WTC11 (cell line): ENCODE results near the gene GTF2F1.

Experiments used
- ESRRA ChIP-seq: sonication (generic); formaldehyde crosslinking; IDR thresholded peaks from 2 replicates; pipeline ENCODE4 v1.8.1; 2022; ENCODE audit warnings: mild to moderate bottlenecking, missing genetic modification reagents, borderline replicate concordance
- RELA ChIP-seq: sonication (generic); formaldehyde crosslinking; IDR thresholded peaks from 2 replicates; pipeline ENCODE4 v1.8.1; 2022; ENCODE audit warnings: missing genetic modification reagents, mild to moderate bottlenecking, borderline replicate concordance
- TEAD4 ChIP-seq: sonication (generic); formaldehyde crosslinking; IDR thresholded peaks from 2 replicates; pipeline ENCODE4 v1.8.0; 2022; ENCODE audit warnings: mild to moderate bottlenecking, missing genetic modification reagents
- ZNF219 ChIP-seq: sonication (generic); formaldehyde crosslinking; IDR thresholded peaks from 2 replicates; pipeline ENCODE4 v1.8.0; 2023; ENCODE audit warnings: missing genetic modification reagents, mild to moderate bottlenecking, borderline replicate concordance
- ZNF423 ChIP-seq: fragments of 250-450 bp; sonication (Bioruptor Pico); IDR thresholded peaks from 2 replicates; pipeline ENCODE4 v2.1.2; 2022; ENCODE audit warnings: mild to moderate bottlenecking, moderate library complexity
- TF ChIP-seq, protein P1 (sequence below): fragments of 200-600 bp; IDR thresholded peaks from 2 replicates; pipeline ENCODE4 v1.8.0; 2022; ENCODE audit warnings: antibody characterized with exemption
- TF ChIP-seq, protein P2 (sequence below): sonication (generic); formaldehyde crosslinking; conservative IDR thresholded peaks from 2 replicates; pipeline ENCODE4 v1.8.1; 2022; ENCODE audit warnings: mild to moderate bottlenecking, missing genetic modification reagents
- TF ChIP-seq, protein P3 (sequence below): sonication (generic); formaldehyde crosslinking; IDR thresholded peaks from 2 replicates; pipeline ENCODE4 v1.8.1; 2023; ENCODE audit warnings: mild to moderate bottlenecking, missing genetic modification reagents
- TF ChIP-seq, protein P4 (sequence below): fragments of 250-450 bp; sonication (Bioruptor Pico); IDR thresholded peaks from 2 replicates; pipeline ENCODE4 v1.9.0; 2021; ENCODE audit warnings: mild to moderate bottlenecking
- TF ChIP-seq, protein P5 (sequence below): sonication (generic); formaldehyde crosslinking; IDR thresholded peaks from 2 replicates; pipeline ENCODE4 v1.8.1; 2023; ENCODE audit warnings: mild to moderate bottlenecking, missing genetic modification reagents, moderate library complexity
- TF ChIP-seq, protein P6 (sequence below): sonication (generic); formaldehyde crosslinking; IDR thresholded peaks from 2 replicates; pipeline ENCODE4 v1.8.0; 2022; ENCODE audit warnings: mild to moderate bottlenecking, missing genetic modification reagents

DNA sequence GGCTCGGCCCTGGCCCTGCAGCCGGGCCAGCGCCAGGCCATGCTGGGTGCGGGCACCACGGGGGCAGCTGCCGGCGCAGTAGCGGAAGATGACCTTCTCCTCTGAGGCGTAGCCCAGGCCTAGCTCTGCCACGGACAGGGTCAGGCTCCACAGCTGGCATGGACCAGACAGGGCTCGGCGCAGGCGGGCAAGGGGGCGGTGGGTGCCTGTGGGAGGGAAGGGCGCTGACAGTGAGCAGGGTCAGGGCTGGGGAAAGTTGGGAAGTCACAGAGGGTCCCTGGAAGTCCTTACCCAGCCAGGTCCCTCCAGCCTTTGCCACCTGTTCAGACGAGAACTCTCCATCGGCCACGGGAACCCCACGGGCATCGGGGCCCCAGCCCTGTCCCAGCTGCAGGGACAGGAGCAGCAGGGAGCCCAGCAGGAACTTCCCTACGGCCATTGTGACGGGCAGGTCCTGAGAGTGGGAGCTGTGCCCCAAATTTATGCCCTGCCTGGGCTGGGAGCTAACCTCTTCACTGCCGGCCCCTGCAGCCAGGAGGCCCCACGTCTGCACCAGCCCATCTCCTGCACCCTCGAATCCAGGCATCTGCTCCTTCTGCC is 17.5 kb downstream of the GTF2F1 start, which contains the start of gene PSPN:
- TF ChIP-seq, protein P1, sequence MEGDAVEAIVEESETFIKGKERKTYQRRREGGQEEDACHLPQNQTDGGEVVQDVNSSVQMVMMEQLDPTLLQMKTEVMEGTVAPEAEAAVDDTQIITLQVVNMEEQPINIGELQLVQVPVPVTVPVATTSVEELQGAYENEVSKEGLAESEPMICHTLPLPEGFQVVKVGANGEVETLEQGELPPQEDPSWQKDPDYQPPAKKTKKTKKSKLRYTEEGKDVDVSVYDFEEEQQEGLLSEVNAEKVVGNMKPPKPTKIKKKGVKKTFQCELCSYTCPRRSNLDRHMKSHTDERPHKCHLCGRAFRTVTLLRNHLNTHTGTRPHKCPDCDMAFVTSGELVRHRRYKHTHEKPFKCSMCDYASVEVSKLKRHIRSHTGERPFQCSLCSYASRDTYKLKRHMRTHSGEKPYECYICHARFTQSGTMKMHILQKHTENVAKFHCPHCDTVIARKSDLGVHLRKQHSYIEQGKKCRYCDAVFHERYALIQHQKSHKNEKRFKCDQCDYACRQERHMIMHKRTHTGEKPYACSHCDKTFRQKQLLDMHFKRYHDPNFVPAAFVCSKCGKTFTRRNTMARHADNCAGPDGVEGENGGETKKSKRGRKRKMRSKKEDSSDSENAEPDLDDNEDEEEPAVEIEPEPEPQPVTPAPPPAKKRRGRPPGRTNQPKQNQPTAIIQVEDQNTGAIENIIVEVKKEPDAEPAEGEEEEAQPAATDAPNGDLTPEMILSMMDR: no peak
- TF ChIP-seq, protein P2, sequence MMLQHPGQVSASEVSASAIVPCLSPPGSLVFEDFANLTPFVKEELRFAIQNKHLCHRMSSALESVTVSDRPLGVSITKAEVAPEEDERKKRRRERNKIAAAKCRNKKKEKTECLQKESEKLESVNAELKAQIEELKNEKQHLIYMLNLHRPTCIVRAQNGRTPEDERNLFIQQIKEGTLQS (CRISPR knock-in tag): no peak
- TF ChIP-seq ZNF219 (no peak), ESRRA (CRISPR knock-in tag) (no peak), TEAD4 (CRISPR knock-in tag) (no peak), ZNF423 (no peak), RELA (CRISPR knock-in tag) (no peak)
- TF ChIP-seq, protein P3, sequence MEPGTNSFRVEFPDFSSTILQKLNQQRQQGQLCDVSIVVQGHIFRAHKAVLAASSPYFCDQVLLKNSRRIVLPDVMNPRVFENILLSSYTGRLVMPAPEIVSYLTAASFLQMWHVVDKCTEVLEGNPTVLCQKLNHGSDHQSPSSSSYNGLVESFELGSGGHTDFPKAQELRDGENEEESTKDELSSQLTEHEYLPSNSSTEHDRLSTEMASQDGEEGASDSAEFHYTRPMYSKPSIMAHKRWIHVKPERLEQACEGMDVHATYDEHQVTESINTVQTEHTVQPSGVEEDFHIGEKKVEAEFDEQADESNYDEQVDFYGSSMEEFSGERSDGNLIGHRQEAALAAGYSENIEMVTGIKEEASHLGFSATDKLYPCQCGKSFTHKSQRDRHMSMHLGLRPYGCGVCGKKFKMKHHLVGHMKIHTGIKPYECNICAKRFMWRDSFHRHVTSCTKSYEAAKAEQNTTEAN (CRISPR knock-in tag): no peak
- TF ChIP-seq, protein P4, sequence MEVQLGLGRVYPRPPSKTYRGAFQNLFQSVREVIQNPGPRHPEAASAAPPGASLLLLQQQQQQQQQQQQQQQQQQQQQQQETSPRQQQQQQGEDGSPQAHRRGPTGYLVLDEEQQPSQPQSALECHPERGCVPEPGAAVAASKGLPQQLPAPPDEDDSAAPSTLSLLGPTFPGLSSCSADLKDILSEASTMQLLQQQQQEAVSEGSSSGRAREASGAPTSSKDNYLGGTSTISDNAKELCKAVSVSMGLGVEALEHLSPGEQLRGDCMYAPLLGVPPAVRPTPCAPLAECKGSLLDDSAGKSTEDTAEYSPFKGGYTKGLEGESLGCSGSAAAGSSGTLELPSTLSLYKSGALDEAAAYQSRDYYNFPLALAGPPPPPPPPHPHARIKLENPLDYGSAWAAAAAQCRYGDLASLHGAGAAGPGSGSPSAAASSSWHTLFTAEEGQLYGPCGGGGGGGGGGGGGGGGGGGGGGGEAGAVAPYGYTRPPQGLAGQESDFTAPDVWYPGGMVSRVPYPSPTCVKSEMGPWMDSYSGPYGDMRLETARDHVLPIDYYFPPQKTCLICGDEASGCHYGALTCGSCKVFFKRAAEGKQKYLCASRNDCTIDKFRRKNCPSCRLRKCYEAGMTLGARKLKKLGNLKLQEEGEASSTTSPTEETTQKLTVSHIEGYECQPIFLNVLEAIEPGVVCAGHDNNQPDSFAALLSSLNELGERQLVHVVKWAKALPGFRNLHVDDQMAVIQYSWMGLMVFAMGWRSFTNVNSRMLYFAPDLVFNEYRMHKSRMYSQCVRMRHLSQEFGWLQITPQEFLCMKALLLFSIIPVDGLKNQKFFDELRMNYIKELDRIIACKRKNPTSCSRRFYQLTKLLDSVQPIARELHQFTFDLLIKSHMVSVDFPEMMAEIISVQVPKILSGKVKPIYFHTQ: no peak
- TF ChIP-seq, protein P5, sequence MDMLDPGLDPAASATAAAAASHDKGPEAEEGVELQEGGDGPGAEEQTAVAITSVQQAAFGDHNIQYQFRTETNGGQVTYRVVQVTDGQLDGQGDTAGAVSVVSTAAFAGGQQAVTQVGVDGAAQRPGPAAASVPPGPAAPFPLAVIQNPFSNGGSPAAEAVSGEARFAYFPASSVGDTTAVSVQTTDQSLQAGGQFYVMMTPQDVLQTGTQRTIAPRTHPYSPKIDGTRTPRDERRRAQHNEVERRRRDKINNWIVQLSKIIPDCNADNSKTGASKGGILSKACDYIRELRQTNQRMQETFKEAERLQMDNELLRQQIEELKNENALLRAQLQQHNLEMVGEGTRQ: no peak
- TF ChIP-seq, protein P6, sequence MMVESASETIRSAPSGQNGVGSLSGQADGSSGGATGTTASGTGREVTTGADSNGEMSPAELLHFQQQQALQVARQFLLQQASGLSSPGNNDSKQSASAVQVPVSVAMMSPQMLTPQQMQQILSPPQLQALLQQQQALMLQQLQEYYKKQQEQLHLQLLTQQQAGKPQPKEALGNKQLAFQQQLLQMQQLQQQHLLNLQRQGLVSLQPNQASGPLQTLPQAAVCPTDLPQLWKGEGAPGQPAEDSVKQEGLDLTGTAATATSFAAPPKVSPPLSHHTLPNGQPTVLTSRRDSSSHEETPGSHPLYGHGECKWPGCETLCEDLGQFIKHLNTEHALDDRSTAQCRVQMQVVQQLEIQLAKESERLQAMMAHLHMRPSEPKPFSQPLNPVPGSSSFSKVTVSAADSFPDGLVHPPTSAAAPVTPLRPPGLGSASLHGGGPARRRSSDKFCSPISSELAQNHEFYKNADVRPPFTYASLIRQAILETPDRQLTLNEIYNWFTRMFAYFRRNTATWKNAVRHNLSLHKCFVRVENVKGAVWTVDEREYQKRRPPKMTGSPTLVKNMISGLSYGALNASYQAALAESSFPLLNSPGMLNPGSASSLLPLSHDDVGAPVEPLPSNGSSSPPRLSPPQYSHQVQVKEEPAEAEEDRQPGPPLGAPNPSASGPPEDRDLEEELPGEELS (CRISPR knock-in tag): peak; percentile 35; the same call in 1 of the 2 replicates
